ENCODE results near the gene FAF1.

DNA sequence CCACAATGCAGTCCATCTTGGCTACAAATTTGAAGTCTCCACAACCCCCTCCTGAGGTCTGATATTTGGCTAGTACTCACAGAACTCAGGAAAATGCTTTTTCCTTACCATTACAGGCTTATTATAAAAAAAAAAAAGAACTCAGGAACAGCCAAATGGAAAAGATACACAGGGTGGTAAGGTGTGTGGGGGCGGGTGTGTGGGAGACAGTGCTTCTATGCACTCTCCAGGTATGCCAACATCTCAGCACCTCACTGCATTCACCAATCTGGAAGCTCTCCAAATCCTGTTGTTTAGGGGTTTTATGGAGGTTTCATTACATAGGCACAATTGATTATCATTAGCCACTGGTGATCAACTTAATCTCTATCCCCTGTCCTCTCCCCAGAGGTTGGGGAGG, 126.9 kb downstream of the FAF1 start:
- no peak for TF ChIP-seq YY1 (tag by site-specific recombination; IDR thresholded peaks at IDR 0.05)
- TF ChIP-seq CTCF (tag by site-specific recombination; IDR thresholded peaks at IDR 0.05) = no peak
- no peak for TF ChIP-seq ZNF768 (tag by site-specific recombination; IDR thresholded peaks at IDR 0.05)
- no peak for TF ChIP-seq ZNF211 (tag by site-specific recombination; IDR thresholded peaks at IDR 0.05; ENCODE audit: low read depth)
- TF ChIP-seq ZBTB10 (tag by site-specific recombination; IDR thresholded peaks at IDR 0.05) = no peak

Measured in HEK293 (cell line).